NCI-H2081 treated with DMSO at 0.1 percent for 48 hours (cell line): ENCODE measurements around the gene SLC5A5.
"Not testable (repeated sequence)": the region's sequence is repeated elsewhere in the genome, so short reads cannot be mapped to it uniquely, and the experiment has no call there.

Experiments
- DNase-seq: peaks from one replicate; lab custom pipeline; 2025; lab: John Stamatoyannopoulos, UW

The SLC5A5 gene

GRCh38 chr19:17871032-17871877, 490 bp upstream of the SLC5A5 start:
- DNase-seq, result no peak

GRCh38 chr19:17872251-17873001, 681 bp downstream of the SLC5A5 start:
- DNase-seq, result no peak

- no peak for DNase-seq
Measured at GRCh38 chr19:17873786-17874757, 2.3 kb downstream of the SLC5A5 start.

- DNase-seq, result no peak
Measured at GRCh38 chr19:17874758-17875135, 3.0 kb downstream of the SLC5A5 start.

GRCh38 chr19:17877696-17878095, 6.0 kb downstream of the SLC5A5 start:
- no peak for DNase-seq

- no peak for DNase-seq
Measured at GRCh38 chr19:17879466-17879865, 7.7 kb downstream of the SLC5A5 start.

GRCh38 chr19:17881701-17882100, 10.0 kb downstream of the SLC5A5 start:
- no peak for DNase-seq

- DNase-seq, result no peak
Measured at GRCh38 chr19:17883627-17884410, 12.1 kb downstream of the SLC5A5 start.

- no peak for DNase-seq
Measured at GRCh38 chr19:17886515-17886914, 14.8 kb downstream of the SLC5A5 start.

GRCh38 chr19:17887221-17887620, 15.5 kb downstream of the SLC5A5 start:
- DNase-seq, result not testable (repeated sequence)

GRCh38 chr19:17888260-17888659, 16.5 kb downstream of the SLC5A5 start:
- DNase-seq, result no peak

- DNase-seq, result no peak
Measured at GRCh38 chr19:17889609-17890214, 18.0 kb downstream of the SLC5A5 start.

GRCh38 chr19:17893766-17894165, 22.0 kb downstream of the SLC5A5 start:
- DNase-seq, result no peak

GRCh38 chr19:17902701-17903100, 31.0 kb downstream of the SLC5A5 start:
- no peak for DNase-seq

- DNase-seq, result no peak
Measured at GRCh38 chr19:17908244-17908643, 36.5 kb downstream of the SLC5A5 start.

- no peak for DNase-seq
Measured at GRCh38 chr19:17909003-17909732, 37.4 kb downstream of the SLC5A5 start.

- no peak for DNase-seq
Measured at GRCh38 chr19:17910791-17911360, 39.1 kb downstream of the SLC5A5 start.

GRCh38 chr19:17915940-17916593, 44.3 kb downstream of the SLC5A5 start:
- no peak for DNase-seq

- DNase-seq, result not testable (repeated sequence)
Measured at GRCh38 chr19:17918151-17918550, 46.4 kb downstream of the SLC5A5 start.
